GM12878 (cell line): Measurements from ENCODE around the gene DYNLL1. TPM values are rescaled to one million over a fixed set of nuclear protein-coding genes. Genes with fewer than 3 reads are reported as not detected.
A peak's percentile ranks its signal among the peaks of the same experiment; 100 is the strongest.

Source experiments
- ATAC-seq: fragments of 200-7000 bp; cut with Tn5 transposase; 3 replicates; pipeline ENCODE4 v1.9.1; 2020; ENCODE audit warnings: mild to moderate bottlenecking, moderate library complexity
- BruUV-seq: library from RNA; stranded (reverse); fragments of 400-500 nt; replicated peaks from 2 replicates; lab custom pipeline; 2021; lab: Mats Ljungman, UMichigan
- CTCF ChIA-PET: fragments of 300-600 bp; sonication (Branson Sonifier 250); formaldehyde crosslinking; extraction: SDS; loops from one replicate; lab custom pipeline; 2021; ENCODE audit warnings: inconsistent platforms; lab: Yijun Ruan, JAX
- POLR2A ChIA-PET: fragments of 350-600 bp; formaldehyde crosslinking; extraction: SDS; loops from one replicate; lab custom pipeline; 2021; ENCODE audit warnings: inconsistent platforms; lab: Charles Lee
- RAD21 ChIA-PET: fragments of 300-600 bp; sonication (Branson Sonifier 250); formaldehyde crosslinking; loops from one replicate; lab custom pipeline; 2023; ENCODE audit warnings: antibody characterized with exemption; ENCODE audit not compliant: unreplicated experiment; lab: Charles Lee
- SMC1A ChIA-PET: fragments of 300-600 bp; sonication (Branson Sonifier 250); formaldehyde crosslinking; loops from one replicate; lab custom pipeline; 2023; ENCODE audit not compliant: unreplicated experiment, uncharacterized antibody; lab: Charles Lee
- DNase-seq: peaks from one replicate; pipeline ENCODE4 v3.0.0-alpha.2; 2011; ENCODE audit warnings: low read depth, low spot score
- FAIRE-seq: peaks from 3 replicates; lab custom pipeline; 2011; peaks lifted over from hg19 to GRCh38; lab: Jason Lieb, UNC
- H2AFZ ChIP-seq: 2 replicates; pipeline ENCODE4 v1.6.0; 2011; ENCODE audit warnings: low read depth, low read length, control low read depth; ENCODE audit not compliant: control insufficient read depth
- H3K27ac ChIP-seq: 2 replicates; pipeline ENCODE4 v1.5.1; 2011; ENCODE audit warnings: control low read depth; ENCODE audit not compliant: control insufficient read depth, insufficient read depth
- H3K27me3 ChIP-seq, 2 experiments: replicated peaks in 1 of 2; 2 replicates each; pipeline versions ENCODE4 v1.6.0 to v1.6.1; 2011; ENCODE audit warnings: low read length in 1 of 2; ENCODE audit not compliant: control insufficient read depth in 2 of 2, insufficient read depth in 2 of 2
- H3K36me3 ChIP-seq, 2 experiments: 2 replicates each; pipeline ENCODE4 v1.5.1; 2011; ENCODE audit warnings: low read length in 1 of 2; ENCODE audit not compliant: control insufficient read depth in 2 of 2, insufficient read depth in 2 of 2
- H3K4me1 ChIP-seq: 2 replicates; pipeline ENCODE4 v1.6.1; 2011; ENCODE audit warnings: mild to moderate bottlenecking, low read length, moderate library complexity, mixed read lengths; ENCODE audit not compliant: control insufficient read depth, insufficient read depth
- H3K4me2 ChIP-seq: 2 replicates; pipeline ENCODE4 v1.6.0; 2011; ENCODE audit warnings: control low read depth; ENCODE audit not compliant: control insufficient read depth, insufficient read depth
- H3K4me3 ChIP-seq: fragments of 200-600 bp; sonication (generic); 2 replicates; pipeline ENCODE4 v1.5.1; 2016
- H3K79me2 ChIP-seq: 2 replicates; pipeline ENCODE4 v1.6.0; 2011; ENCODE audit warnings: low read length; ENCODE audit not compliant: control insufficient read depth, insufficient read depth
- H3K9ac ChIP-seq: 2 replicates; pipeline ENCODE4 v1.8.0; 2011; ENCODE audit warnings: low read length, control low read depth, mixed read lengths; ENCODE audit not compliant: control insufficient read depth, insufficient read depth
- H3K9me3 ChIP-seq: replicated peaks from 3 replicates; pipeline ENCODE4 v1.5.1; 2011; ENCODE audit warnings: mild to moderate bottlenecking, low read length; ENCODE audit not compliant: control insufficient read depth, insufficient read depth
- H4K20me1 ChIP-seq: 2 replicates; pipeline ENCODE4 v1.6.0; 2011; ENCODE audit not compliant: control insufficient read depth, insufficient read depth
- BHLHE40 ChIP-seq, 2 experiments: fragments of 450-650 bp in 1 of 2; IDR thresholded peaks; 2 replicates each; pipeline ENCODE4 v1.6.1; 2011 to 2017; ENCODE audit warnings: low read depth in 2 of 2, borderline replicate concordance in 1 of 2, improper control_type of control experiment in 1 of 2, low read length in 1 of 2, mild to moderate bottlenecking in 1 of 2
- CBFB ChIP-seq: IDR thresholded peaks from 2 replicates; pipeline ENCODE4 v1.6.1; 2016; ENCODE audit warnings: antibody characterized with exemption, low read depth
- FOS ChIP-seq: IDR thresholded peaks from 3 replicates; pipeline ENCODE4 v1.6.1; 2011; ENCODE audit warnings: borderline replicate concordance; ENCODE audit not compliant: insufficient read length; ENCODE audit errors: extremely low read depth
- HDAC2 ChIP-seq: fragments of 200-600 bp; sonication (generic); IDR thresholded peaks from 2 replicates; pipeline ENCODE4 v1.6.1; 2017
- IRF4 ChIP-seq: IDR thresholded peaks from 2 replicates; pipeline ENCODE4 v1.6.1; 2011; ENCODE audit warnings: low read depth, low read length
- MTA3 ChIP-seq: IDR thresholded peaks from 2 replicates; pipeline ENCODE4 v1.6.1; 2012; ENCODE audit warnings: low read length, inconsistent platforms, borderline replicate concordance
- PAX8 ChIP-seq: fragments of 450-650 bp; IDR thresholded peaks from 2 replicates; pipeline ENCODE4 v1.6.1; 2017; ENCODE audit warnings: mild to moderate bottlenecking, moderate library complexity
- RELA ChIP-seq: fragments of 450-650 bp; IDR thresholded peaks from 2 replicates; pipeline ENCODE4 v1.8.0; 2014; ENCODE audit warnings: borderline replicate concordance; ENCODE audit not compliant: partially characterized antibody
- SMAD1 ChIP-seq: fragments of 450-650 bp; IDR thresholded peaks from 2 replicates; pipeline ENCODE4 v1.6.1; 2018; ENCODE audit warnings: mild to moderate bottlenecking, low read depth; ENCODE audit not compliant: partially characterized antibody
- SREBF1 ChIP-seq: IDR thresholded peaks from 2 replicates; pipeline ENCODE4 v1.6.1; 2012; ENCODE audit warnings: mild to moderate bottlenecking, low read length
- SUPT20H ChIP-seq: IDR thresholded peaks from 2 replicates; pipeline ENCODE4 v1.6.1; 2011; ENCODE audit warnings: low read depth, mild to moderate bottlenecking, low read length, moderate library complexity, borderline replicate concordance; ENCODE audit not compliant: control insufficient read depth
- TCF7 ChIP-seq: IDR thresholded peaks from 2 replicates; pipeline ENCODE4 v1.6.1; 2014; ENCODE audit warnings: antibody characterized with exemption, borderline replicate concordance
- YY1 ChIP-seq: IDR thresholded peaks from 2 replicates; pipeline ENCODE4 v1.6.1; 2011; ENCODE audit warnings: low read depth, mild to moderate bottlenecking, low read length
- ZNF24 ChIP-seq: fragments of 450-650 bp; IDR thresholded peaks from 2 replicates; pipeline ENCODE4 v1.6.1; 2017; ENCODE audit warnings: antibody characterized with exemption, mild to moderate bottlenecking
- ZNF622 ChIP-seq: fragments of 450-650 bp; IDR thresholded peaks from 2 replicates; pipeline ENCODE4 v1.6.1; 2017; ENCODE audit warnings: mild to moderate bottlenecking, inconsistent platforms
- ZZZ3 ChIP-seq: IDR thresholded peaks from 2 replicates; pipeline ENCODE4 v1.6.1; 2011; ENCODE audit warnings: low read depth; ENCODE audit not compliant: control insufficient read depth, insufficient read length
- in situ Hi-C: fragments of 300-500 bp; cut with MboI; formaldehyde crosslinking; loops from 9 replicates; pipeline ENCODE4 v1.14.3; 2018; ENCODE audit warnings: mixed read lengths
- intact Hi-C: fragments of 100-400 bp; cut with micrococcal nuclease; formaldehyde crosslinking; loops from one replicate; pipeline ENCODE4 v1.14.2; 2022; ENCODE audit not compliant: unreplicated experiment
- polyA plus RNA-seq, 11 experiments: library from polyadenylated mRNA; depleted of rRNA in 4 of 11; unstranded in 6 of 11; stranded (reverse) in 5 of 11; fragments of >200 nt; fragmentation: Nextera tagmentation in 4 of 11; fragmentation: Illumina TruSeq in 1 of 11; extraction: Ambion mirVana in 4 of 11; extraction: Trizol in 1 of 11; gene quantifications; 1 replicate in 1 of 11; 2 replicates in 10 of 11; pipeline versions ENCODE4 v1.2.1 to v1.2.3, GENCODE V29; 2011 to 2016; ENCODE audit warnings: inconsistent platforms in 2 of 11, missing spikeins in 2 of 11, low read depth in 1 of 11
- total RNA-seq, 4 experiments: library from RNA; depleted of rRNA in 3 of 4; stranded (reverse); fragments of >200 nt in 3 of 4; fragmentation: Illumina TruSeq in 1 of 4; extraction: Trizol in 1 of 4; gene quantifications; 2 replicates each; pipeline versions ENCODE4 v1.2.1 to v1.2.3, GENCODE V29; 2013 to 2021
- TF ChIP-seq, protein P1 (sequence below): fragments of 450-650 bp; IDR thresholded peaks from 2 replicates; pipeline ENCODE4 v1.6.1; 2017; ENCODE audit warnings: mild to moderate bottlenecking, low read depth, inconsistent platforms; ENCODE audit not compliant: poor library complexity, severe bottlenecking
- TF ChIP-seq, protein P2 (sequence below): fragments of 150-350 bp; IDR thresholded peaks from 2 replicates; pipeline ENCODE4 v1.6.1; 2014; ENCODE audit warnings: mild to moderate bottlenecking, low read depth, low read length
- TF ChIP-seq, protein P3 (sequence below): fragments of 450-650 bp; IDR thresholded peaks from 2 replicates; pipeline ENCODE4 v1.6.1; 2017; ENCODE audit warnings: mild to moderate bottlenecking, moderate library complexity

DYNLL1 gene
- total and polyA plus RNA-seq, 10 of the 15 experiments (the other 5 are each of a cell fraction or from before 2014, with no cell fraction given): 239 to 796 (median 379) TPM

DNA sequence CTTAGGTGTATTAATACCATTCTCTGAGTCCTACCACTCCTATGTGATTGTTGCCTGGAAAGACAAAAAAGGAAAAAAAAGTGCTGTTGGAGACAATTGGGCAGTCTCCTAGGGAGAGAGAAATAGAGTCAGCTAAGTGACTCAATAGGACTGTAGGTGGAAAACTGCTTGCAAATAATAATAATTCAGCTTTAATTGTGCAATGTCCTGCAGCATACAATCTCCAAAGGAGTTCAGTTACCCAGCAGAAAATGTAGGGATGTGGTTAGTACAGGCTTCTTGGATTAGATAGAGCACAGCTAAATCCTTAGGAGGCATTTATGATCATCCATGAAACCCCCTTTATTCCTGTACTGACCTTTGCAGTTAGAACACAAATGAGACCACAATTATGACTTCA lies 23.4 kb upstream of the DYNLL1 start:
- Histone ChIP-seq H3K27me3 (no peaks in the 10 kb centered on the region), H3K4me3 (no peak overlapping the region), H3K9ac (no peak overlapping the region), H3K4me1 (peaks cover 8% of the 10 kb centered on the region), H3K27ac (no peak overlapping the region), H3K9me3 (no peaks in the 10 kb centered on the region), H3K36me3 (peaks cover 0 to 2% of the 10 kb centered on the region in 2 experiments; a peak in 1 of 4 replicates), H2AFZ (no peak overlapping the region), H3K4me2 (no peak overlapping the region), H4K20me1 (peaks cover 4% of the 10 kb centered on the region), H3K79me2 (peaks cover 28% of the 10 kb centered on the region)
- SMC1A ChIA-PET: interaction anchor here (0.6 to 1.1 kb wide), 4 partner anchors 9 to 731 kb away, joined by 3 read pairs; no protein-coding TSS in a partner anchor
- RAD21 ChIA-PET: interaction anchor here (1.5 kb wide), 1 partner anchor 109 kb away, joined by 3 read pairs; the partner anchor contains the start of gene POP5
- in situ Hi-C loops: no loop called here
- CTCF ChIA-PET: interaction anchor here (0.9 to 1.6 kb wide), 4 partner anchors 11 to 170 kb away, joined by 3 to 5 read pairs (median 3); partner anchors contain the start of gene DYNLL1
- TSS peak; percentile 38 for BruUV-seq
- intact Hi-C loops: no loop called here
- POLR2A ChIA-PET: interaction anchor here (0.6 to 2.0 kb wide), 2 partner anchors 23 to 27 kb away, joined by 3 to 7 read pairs; partner anchors contain the start of gene DYNLL1
- DNase-seq (no peak), FAIRE-seq (no peak), ATAC-seq (no peak)
- no peak for TF ChIP-seq SMAD1
- TF ChIP-seq IRF4: no peak
- TF ChIP-seq, protein P1, sequence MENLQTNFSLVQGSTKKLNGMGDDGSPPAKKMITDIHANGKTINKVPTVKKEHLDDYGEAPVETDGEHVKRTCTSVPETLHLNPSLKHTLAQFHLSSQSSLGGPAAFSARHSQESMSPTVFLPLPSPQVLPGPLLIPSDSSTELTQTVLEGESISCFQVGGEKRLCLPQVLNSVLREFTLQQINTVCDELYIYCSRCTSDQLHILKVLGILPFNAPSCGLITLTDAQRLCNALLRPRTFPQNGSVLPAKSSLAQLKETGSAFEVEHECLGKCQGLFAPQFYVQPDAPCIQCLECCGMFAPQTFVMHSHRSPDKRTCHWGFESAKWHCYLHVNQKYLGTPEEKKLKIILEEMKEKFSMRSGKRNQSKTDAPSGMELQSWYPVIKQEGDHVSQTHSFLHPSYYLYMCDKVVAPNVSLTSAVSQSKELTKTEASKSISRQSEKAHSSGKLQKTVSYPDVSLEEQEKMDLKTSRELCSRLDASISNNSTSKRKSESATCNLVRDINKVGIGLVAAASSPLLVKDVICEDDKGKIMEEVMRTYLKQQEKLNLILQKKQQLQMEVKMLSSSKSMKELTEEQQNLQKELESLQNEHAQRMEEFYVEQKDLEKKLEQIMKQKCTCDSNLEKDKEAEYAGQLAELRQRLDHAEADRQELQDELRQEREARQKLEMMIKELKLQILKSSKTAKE: no peak
- no peak for TF ChIP-seq CBFB
- no peak for TF ChIP-seq RELA
- TF ChIP-seq SREBF1: no peak
- no peak for TF ChIP-seq HDAC2
- TF ChIP-seq SUPT20H: no peak
- no peak for TF ChIP-seq FOS
- no peak for TF ChIP-seq ZZZ3
- no peak for TF ChIP-seq MTA3
- no peak for TF ChIP-seq ZNF24
- TF ChIP-seq, protein P2, sequence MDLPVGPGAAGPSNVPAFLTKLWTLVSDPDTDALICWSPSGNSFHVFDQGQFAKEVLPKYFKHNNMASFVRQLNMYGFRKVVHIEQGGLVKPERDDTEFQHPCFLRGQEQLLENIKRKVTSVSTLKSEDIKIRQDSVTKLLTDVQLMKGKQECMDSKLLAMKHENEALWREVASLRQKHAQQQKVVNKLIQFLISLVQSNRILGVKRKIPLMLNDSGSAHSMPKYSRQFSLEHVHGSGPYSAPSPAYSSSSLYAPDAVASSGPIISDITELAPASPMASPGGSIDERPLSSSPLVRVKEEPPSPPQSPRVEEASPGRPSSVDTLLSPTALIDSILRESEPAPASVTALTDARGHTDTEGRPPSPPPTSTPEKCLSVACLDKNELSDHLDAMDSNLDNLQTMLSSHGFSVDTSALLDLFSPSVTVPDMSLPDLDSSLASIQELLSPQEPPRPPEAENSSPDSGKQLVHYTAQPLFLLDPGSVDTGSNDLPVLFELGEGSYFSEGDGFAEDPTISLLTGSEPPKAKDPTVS: no peak
- TF ChIP-seq ZNF622: no peak
- TF ChIP-seq PAX8: no peak
- TF ChIP-seq, protein P3, sequence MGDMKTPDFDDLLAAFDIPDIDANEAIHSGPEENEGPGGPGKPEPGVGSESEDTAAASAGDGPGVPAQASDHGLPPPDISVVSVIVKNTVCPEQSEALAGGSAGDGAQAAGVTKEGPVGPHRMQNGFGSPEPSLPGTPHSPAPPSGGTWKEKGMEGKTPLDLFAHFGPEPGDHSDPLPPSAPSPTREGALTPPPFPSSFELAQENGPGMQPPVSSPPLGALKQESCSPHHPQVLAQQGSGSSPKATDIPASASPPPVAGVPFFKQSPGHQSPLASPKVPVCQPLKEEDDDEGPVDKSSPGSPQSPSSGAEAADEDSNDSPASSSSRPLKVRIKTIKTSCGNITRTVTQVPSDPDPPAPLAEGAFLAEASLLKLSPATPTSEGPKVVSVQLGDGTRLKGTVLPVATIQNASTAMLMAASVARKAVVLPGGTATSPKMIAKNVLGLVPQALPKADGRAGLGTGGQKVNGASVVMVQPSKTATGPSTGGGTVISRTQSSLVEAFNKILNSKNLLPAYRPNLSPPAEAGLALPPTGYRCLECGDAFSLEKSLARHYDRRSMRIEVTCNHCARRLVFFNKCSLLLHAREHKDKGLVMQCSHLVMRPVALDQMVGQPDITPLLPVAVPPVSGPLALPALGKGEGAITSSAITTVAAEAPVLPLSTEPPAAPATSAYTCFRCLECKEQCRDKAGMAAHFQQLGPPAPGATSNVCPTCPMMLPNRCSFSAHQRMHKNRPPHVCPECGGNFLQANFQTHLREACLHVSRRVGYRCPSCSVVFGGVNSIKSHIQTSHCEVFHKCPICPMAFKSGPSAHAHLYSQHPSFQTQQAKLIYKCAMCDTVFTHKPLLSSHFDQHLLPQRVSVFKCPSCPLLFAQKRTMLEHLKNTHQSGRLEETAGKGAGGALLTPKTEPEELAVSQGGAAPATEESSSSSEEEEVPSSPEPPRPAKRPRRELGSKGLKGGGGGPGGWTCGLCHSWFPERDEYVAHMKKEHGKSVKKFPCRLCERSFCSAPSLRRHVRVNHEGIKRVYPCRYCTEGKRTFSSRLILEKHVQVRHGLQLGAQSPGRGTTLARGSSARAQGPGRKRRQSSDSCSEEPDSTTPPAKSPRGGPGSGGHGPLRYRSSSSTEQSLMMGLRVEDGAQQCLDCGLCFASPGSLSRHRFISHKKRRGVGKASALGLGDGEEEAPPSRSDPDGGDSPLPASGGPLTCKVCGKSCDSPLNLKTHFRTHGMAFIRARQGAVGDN: no peak
- TF ChIP-seq TCF7: no peak
- no peak for TF ChIP-seq BHLHE40 (IDR thresholded peaks at IDR 0.05; ENCODE audit: borderline replicate concordance in 1 of 2, low read depth in 2 of 2, low read length in 1 of 2)
- no peak for TF ChIP-seq YY1
